ENCODE measurements around the gene CCNL2. TPM values are rescaled to one million over a fixed set of nuclear protein-coding genes. Genes with fewer than 3 reads are reported as not detected.

Gene CCNL2
- total and polyA plus RNA-seq, 2 of the 13 experiments (the other 11 are each of a cell fraction or from before 2014, with no cell fraction given): 105 to 340 TPM

DNA sequence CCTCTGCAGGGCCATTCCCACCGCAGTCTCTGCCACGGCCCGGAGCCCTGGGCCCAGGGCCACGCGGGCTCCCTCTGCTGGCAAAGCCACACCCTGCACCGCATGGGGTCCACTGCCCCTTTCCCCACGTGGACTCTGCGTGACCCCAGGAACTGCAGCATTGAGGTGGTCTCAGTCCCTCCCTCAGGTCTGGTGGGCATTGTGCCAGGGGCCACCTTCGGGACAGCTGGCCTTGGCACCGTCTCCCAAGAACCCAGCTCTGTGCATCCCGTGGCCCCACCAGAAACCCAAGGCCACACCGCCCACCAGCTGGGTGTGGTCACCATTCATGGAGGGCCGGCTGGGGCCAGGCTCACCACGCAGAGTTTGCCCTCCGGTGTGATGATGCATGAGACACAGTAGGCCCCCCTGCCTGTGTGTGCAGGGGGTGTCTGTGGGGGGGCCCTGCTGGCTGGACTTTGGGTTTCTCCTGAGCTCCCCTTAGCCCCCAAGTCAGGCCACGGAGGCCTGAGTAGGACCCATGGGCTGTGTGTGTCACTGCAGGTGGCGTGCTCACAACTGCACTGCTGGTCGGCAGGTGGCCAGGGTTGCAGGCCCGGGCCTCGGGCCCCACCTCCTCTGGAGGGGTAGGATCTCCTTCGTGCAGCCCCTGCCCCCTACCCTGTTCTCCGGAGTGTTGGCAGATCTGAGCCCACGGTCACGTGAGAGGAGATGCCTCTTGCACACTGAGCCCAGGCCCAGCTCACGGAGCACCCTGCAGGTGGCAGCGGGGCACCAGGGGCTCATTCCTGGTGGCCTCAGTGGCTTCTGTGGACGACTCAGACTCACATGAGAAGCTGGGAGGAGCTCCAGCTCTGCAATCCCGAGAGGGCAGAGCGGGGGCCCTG lies 42.1 kb upstream of the CCNL2 start (continued):
- TF ChIP-seq, protein P1, sequence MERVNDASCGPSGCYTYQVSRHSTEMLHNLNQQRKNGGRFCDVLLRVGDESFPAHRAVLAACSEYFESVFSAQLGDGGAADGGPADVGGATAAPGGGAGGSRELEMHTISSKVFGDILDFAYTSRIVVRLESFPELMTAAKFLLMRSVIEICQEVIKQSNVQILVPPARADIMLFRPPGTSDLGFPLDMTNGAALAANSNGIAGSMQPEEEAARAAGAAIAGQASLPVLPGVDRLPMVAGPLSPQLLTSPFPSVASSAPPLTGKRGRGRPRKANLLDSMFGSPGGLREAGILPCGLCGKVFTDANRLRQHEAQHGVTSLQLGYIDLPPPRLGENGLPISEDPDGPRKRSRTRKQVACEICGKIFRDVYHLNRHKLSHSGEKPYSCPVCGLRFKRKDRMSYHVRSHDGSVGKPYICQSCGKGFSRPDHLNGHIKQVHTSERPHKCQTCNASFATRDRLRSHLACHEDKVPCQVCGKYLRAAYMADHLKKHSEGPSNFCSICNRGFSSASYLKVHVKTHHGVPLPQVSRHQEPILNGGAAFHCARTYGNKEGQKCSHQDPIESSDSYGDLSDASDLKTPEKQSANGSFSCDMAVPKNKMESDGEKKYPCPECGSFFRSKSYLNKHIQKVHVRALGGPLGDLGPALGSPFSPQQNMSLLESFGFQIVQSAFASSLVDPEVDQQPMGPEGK (CRISPR knock-in tag; IDR thresholded peaks at IDR 0.05): peak; percentile 93
- TF ChIP-seq TOPORS (CRISPR knock-in tag; IDR thresholded peaks at IDR 0.05) (0 out of 2 replicates have a peak, but pooled peaks have one; percentile 75), RBFOX2 (IDR thresholded peaks at IDR 0.05; ENCODE audit: low read depth, low read length) (peak; percentile 72), ZNF607 (CRISPR knock-in tag; IDR thresholded peaks at IDR 0.05; ENCODE audit: borderline replicate concordance) (no peak), ZNF782 (CRISPR knock-in tag; IDR thresholded peaks at IDR 0.05; ENCODE audit: borderline replicate concordance) (no peak), ZIK1 (CRISPR knock-in tag; IDR thresholded peaks at IDR 0.05; ENCODE audit: borderline replicate concordance, low read depth) (no peak), ZNF354B (CRISPR knock-in tag; IDR thresholded peaks at IDR 0.05) (no peak), ZNF343 (CRISPR knock-in tag; IDR thresholded peaks at IDR 0.05) (peak; percentile 87), ZNF432 (CRISPR knock-in tag; IDR thresholded peaks at IDR 0.05; ENCODE audit: borderline replicate concordance) (no peak), GTF2F1 (IDR thresholded peaks at IDR 0.05; ENCODE audit: low read length) (no peak), ZNF567 (CRISPR knock-in tag; IDR thresholded peaks at IDR 0.05; ENCODE audit: borderline replicate concordance) (peak; percentile 59; the same call in 1 of the 2 replicates), ZNF772 (CRISPR knock-in tag; IDR thresholded peaks at IDR 0.05) (0 out of 2 replicates have a peak, but pooled peaks have one; percentile 47), ZNF335 (CRISPR knock-in tag; IDR thresholded peaks at IDR 0.05) (no peak), RFX1 (IDR thresholded peaks at IDR 0.05) (no peak), ZFP90 (CRISPR knock-in tag; IDR thresholded peaks at IDR 0.05; ENCODE audit: borderline replicate concordance) (no peak), ZNF619 (CRISPR knock-in tag; IDR thresholded peaks at IDR 0.05) (peak; percentile 66; the same call in 1 of the 2 replicates), HCFC1 (IDR thresholded peaks at IDR 0.05; ENCODE audit: low read depth, low read length) (no peak), ZNF644 (CRISPR knock-in tag; IDR thresholded peaks at IDR 0.05; ENCODE audit: low read depth) (no peak)
- TF ChIP-seq, protein P2, sequence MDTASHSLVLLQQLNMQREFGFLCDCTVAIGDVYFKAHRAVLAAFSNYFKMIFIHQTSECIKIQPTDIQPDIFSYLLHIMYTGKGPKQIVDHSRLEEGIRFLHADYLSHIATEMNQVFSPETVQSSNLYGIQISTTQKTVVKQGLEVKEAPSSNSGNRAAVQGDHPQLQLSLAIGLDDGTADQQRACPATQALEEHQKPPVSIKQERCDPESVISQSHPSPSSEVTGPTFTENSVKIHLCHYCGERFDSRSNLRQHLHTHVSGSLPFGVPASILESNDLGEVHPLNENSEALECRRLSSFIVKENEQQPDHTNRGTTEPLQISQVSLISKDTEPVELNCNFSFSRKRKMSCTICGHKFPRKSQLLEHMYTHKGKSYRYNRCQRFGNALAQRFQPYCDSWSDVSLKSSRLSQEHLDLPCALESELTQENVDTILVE (CRISPR knock-in tag; IDR thresholded peaks at IDR 0.05): no peak
- TF ChIP-seq, protein P3, sequence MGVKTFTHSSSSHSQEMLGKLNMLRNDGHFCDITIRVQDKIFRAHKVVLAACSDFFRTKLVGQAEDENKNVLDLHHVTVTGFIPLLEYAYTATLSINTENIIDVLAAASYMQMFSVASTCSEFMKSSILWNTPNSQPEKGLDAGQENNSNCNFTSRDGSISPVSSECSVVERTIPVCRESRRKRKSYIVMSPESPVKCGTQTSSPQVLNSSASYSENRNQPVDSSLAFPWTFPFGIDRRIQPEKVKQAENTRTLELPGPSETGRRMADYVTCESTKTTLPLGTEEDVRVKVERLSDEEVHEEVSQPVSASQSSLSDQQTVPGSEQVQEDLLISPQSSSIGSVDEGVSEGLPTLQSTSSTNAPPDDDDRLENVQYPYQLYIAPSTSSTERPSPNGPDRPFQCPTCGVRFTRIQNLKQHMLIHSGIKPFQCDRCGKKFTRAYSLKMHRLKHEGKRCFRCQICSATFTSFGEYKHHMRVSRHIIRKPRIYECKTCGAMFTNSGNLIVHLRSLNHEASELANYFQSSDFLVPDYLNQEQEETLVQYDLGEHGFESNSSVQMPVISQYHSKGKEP (CRISPR knock-in tag; IDR thresholded peaks at IDR 0.05): no peak
- TF ChIP-seq, protein P4, sequence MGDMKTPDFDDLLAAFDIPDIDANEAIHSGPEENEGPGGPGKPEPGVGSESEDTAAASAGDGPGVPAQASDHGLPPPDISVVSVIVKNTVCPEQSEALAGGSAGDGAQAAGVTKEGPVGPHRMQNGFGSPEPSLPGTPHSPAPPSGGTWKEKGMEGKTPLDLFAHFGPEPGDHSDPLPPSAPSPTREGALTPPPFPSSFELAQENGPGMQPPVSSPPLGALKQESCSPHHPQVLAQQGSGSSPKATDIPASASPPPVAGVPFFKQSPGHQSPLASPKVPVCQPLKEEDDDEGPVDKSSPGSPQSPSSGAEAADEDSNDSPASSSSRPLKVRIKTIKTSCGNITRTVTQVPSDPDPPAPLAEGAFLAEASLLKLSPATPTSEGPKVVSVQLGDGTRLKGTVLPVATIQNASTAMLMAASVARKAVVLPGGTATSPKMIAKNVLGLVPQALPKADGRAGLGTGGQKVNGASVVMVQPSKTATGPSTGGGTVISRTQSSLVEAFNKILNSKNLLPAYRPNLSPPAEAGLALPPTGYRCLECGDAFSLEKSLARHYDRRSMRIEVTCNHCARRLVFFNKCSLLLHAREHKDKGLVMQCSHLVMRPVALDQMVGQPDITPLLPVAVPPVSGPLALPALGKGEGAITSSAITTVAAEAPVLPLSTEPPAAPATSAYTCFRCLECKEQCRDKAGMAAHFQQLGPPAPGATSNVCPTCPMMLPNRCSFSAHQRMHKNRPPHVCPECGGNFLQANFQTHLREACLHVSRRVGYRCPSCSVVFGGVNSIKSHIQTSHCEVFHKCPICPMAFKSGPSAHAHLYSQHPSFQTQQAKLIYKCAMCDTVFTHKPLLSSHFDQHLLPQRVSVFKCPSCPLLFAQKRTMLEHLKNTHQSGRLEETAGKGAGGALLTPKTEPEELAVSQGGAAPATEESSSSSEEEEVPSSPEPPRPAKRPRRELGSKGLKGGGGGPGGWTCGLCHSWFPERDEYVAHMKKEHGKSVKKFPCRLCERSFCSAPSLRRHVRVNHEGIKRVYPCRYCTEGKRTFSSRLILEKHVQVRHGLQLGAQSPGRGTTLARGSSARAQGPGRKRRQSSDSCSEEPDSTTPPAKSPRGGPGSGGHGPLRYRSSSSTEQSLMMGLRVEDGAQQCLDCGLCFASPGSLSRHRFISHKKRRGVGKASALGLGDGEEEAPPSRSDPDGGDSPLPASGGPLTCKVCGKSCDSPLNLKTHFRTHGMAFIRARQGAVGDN (CRISPR knock-in tag; IDR thresholded peaks at IDR 0.05): peak; percentile 77
